GM21367 (cell line): ENCODE measurements around the gene HACD3.
"Not testable (repeated sequence)": the region's sequence is repeated elsewhere in the genome, so short reads cannot be mapped to it uniquely, and the experiment has no call there.

Experiments
- ATAC-seq: cut with Tn5 transposase; IDR thresholded peaks from one replicate; pipeline ENCODE4 v1.9.1; 2021; ENCODE audit not compliant: unreplicated experiment

Gene HACD3

GRCh38 chr15:65549288-65549687, 19.0 kb downstream of the HACD3 start:
- ATAC-seq: not testable (repeated sequence)

GRCh38 chr15:65550681-65551098, 20.4 kb downstream of the HACD3 start:
- no peak for ATAC-seq

- ATAC-seq: no peak
These were observed 20.9 kb downstream of the HACD3 start for GRCh38 chr15:65551183-65551582.

DNA sequence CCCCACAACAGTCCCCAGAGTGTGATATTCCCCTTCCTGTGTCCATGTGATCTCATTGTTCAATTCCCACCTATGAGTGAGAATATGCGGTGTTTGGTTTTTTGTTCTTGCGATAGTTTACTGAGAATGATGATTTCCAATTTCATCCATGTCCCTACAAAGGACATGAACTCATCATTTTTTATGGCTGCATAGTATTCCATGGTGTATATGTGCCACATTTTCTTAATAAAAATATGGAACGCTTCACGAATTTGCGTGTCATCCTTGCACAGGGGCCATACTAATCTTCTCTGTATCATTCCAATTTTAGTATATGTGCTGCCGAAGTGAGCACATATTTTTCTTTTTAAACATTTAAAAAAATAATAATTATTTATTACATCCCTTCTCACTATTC, 22.6 kb downstream of the HACD3 start:
- ATAC-seq: not testable (repeated sequence)

DNA sequence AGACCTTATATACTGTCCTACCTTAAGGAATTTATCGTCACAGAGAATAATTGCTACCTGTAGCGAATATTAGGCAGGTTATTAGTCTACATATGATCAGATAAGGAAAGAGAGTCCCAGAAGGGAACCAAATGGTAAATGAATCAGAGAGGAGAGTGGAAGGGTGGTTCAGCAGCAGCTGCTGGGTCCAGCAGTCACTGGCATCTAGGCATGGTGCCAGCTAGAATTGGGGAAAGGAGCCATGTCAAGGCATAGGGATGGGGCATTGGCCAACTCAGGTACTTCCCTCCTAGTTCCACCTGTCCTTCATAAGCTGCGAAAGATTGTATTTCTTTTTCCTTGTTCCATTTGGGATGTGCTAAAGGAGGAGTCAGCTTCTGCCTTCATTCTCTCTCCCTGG, 23.4 kb downstream of the HACD3 start:
- ATAC-seq: no peak

- ATAC-seq: no peak
These were observed 26.4 kb downstream of the HACD3 start for GRCh38 chr15:65556622-65557021.

DNA sequence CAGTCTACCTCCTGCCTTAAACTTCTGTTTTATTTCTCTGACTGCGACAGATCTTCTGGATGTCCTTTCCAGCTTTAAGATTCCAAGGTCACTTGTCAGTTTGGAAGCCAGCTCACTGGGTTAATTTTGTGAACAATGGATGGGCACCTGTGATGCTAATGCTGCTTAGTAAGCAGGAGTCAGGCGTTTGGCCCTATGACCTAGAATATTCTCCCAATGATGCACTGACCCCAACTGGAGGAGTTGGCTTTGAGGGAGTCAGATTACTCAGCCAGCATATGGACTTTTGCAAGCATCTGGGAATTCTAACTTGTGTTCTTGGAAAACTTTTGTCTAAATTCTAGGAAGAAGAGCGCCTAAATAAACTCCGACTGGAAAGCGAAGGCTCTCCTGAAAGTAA, 28.1 kb downstream of the HACD3 start:
- no peak for ATAC-seq

GRCh38 chr15:65558997-65559760, 28.9 kb downstream of the HACD3 start:
- no peak for ATAC-seq

GRCh38 chr15:65559941-65560340, 29.7 kb downstream of the HACD3 start:
- ATAC-seq: no peak

- no peak for ATAC-seq
These were observed 31.7 kb downstream of the HACD3 start for GRCh38 chr15:65561934-65562333.

DNA sequence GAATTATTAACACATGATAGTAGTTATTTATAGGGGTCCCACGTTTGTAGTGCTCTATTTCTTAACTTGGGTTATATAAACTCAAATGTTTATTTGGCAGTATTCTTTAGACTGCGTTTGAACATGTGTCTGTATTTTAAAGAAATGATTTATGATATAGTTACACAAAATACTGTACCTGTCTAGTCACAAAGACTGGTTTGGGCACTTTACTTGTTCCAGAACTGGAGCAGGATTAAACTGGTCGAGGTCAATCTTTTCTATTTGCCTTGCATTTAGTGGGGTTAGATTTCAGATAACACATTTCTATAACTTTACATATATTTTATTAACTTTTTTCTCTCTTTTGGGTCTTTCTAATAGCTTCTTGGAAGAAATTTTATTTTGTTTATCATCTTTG, 39.5 kb downstream of the HACD3 start:
- no peak for ATAC-seq

DNA sequence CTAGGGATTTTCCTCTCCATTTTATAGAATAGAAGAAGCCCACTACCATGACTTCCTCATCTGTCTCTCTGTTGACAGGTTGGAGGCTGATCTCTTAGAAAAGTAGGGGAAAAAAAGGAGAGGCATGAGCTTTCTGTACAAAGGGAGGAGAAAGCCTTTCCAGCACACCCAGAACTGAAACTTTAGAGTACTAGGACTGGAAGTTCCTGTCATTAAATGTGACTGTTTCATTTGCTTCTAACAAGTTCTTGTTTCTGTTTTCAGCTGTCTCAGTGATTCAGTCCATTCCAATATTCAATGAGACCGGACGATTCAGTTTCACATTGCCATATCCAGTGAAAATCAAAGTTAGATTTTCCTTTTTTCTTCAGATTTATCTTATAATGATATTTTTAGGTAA, 41.7 kb downstream of the HACD3 start:
- no peak for ATAC-seq

DNA sequence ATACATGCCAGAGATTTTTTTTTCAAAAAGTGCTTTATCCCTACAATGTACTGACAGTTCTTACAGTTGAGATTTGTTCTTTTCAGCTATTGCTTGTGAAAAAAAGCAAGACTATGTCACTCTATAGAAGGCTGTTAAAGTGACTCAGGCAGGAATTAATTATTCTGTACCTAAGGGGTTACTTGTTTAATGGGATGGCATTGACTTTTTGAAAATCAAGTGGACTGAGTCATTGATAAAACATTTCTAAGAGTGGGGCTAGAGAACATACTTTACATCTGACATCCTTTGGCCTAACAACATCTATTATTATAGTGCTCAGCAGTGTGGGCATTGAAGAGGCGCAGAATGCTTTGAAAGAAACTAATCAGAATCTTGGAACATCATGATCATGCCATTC, 46.4 kb downstream of the HACD3 start:
- ATAC-seq: no peak

DNA sequence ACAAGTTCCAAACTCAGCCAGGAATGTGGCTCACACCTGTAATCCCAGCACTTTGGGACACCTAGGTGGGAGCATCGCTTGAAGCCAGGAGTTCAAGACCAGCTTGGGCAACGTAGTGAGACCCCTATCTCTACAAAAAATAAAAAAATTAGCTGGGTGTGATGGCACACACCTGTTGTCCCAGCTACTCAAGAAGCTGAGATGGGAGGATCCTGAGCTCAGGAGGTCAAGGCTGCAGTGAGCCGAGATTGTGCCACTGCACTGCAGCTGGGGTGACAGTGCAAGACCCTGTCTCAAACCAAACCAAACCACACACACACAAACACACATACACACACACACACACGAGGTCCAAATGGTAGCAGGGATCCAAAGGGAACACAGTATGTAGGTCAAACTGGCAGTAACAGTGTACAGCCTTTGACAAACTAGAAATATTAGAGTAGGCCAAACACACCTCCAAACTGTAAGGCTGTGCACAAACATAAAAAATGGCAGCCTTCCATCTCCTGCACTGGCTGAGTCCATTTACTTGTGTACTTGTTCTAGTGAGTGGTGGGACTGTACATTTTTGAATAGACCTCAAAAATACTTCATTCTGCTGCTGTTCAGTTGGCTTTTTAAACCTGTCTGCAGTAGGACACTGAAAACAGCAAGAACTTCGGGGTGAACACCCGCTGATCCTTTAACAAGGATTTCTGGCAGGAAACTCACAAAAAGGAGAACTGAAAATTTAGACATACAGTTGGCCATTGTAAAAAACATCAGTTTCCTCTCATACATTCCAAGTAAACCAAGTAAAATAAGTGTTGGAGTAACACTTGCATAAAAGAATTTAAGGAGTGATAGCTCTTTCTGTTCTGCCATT, 47.1 kb downstream of the HACD3 start:
- ATAC-seq: no peak

DNA sequence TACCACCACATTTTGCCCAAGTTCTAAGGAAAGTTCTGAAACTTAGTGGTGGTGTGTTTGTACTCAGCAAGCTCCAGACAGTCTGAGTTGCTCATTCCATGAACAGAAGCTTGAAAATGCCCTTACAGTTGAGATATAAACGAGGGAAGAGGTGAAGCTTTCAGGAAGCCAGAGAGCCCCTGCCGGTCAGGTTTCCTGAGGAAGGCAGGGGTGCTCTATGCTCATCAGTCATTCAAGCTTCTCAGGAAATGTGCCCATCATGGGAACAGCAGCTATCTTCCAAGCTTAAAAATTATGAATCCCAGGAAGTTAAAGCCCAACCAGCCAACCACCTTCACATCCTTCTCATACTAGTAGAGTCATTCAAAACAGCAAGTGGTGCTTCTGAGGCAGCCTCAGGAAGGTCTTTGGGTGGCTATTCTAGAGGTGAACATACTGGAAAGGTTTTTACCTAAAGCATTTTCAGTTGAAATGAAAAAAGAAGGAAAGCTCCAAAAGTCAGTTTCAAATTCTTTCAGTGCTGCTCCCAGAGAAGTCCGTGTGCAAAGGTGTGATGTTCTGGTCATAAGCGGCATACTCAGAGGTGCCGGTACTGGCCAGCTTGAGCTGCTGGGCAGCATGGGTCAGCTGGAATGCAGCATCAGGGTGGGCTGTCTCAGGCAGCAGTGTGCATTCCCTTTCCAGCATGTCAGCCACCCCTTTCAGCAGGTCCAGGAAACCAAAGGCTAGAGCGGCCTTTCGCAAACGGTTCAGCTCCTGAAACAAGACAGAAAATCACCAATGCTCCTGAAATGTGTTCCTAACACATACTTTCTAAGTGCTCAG, 48.9 kb downstream of the HACD3 start:
- ATAC-seq: no peak

- ATAC-seq: no peak
These were observed 49.5 kb downstream of the HACD3 start for GRCh38 chr15:65579762-65580161.

DNA sequence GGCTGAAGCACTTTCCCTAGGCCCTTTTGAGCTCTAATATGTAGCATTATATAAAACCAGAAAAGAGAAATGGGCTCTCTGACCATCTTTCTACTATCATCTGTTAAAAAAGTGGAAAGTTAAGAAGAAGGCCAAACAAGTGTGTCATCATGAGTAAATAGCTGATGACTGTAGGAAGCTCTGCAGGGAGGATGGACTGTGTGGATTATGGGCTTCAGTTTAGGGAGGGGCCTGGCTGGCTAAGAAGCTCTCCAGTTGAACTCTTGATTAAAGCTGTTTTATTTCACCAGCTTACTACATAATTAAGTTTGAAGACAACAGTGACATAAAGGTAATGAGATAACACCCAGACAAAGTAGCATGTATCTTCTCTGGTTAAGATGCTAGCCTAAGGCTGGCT, 50.0 kb downstream of the HACD3 start:
- no peak for ATAC-seq

- ATAC-seq: no peak
These were observed 53.4 kb downstream of the HACD3 start for GRCh38 chr15:65583701-65584100.

GRCh38 chr15:65584241-65584640, 54.0 kb downstream of the HACD3 start:
- no peak for ATAC-seq

DNA sequence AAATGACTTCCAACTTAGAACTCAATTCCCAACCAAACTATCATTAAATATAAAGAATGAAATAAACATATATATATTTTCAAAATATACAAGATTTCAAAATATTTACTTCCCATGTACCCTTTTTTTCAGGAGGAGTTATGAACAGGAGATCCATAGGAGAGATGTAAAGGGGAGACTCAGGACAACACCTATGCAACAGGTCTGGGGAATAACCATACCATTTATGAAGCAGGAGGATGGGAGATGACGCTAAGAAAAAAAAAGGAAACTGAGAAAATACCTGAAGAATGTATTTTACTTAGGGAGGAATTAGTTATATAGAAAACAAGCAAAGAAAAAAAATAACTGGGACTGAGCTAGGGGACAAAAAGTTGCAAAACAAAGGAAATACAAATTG, 56.8 kb downstream of the HACD3 start:
- ATAC-seq: no peak

GRCh38 chr15:65595960-65596359, 65.7 kb downstream of the HACD3 start:
- no peak for ATAC-seq
